HFFc6 (cell line): ENCODE results near the gene DALRD3. TPM values are rescaled to one million over a fixed set of nuclear protein-coding genes. Genes with fewer than 3 reads are reported as not detected.

Experiments
- DNase-seq: peaks from one replicate; pipeline ENCODE4 v3.0.0-alpha.2; 2018
- H3K27ac Mint-ChIP-seq: 2 replicates; pipeline ENCODE4 v1.8.0; 2020; ENCODE audit warnings: mild to moderate bottlenecking, mixed read lengths
- H3K27me3 Mint-ChIP-seq: 2 replicates; pipeline ENCODE4 v1.8.0; 2021; ENCODE audit warnings: mild to moderate bottlenecking, moderate library complexity, mixed read lengths; ENCODE audit not compliant: insufficient read depth
- H3K36me3 Mint-ChIP-seq: 2 replicates; pipeline ENCODE4 v1.8.0; 2021; ENCODE audit warnings: low read depth, mixed read lengths
- H3K4me1 Mint-ChIP-seq: 2 replicates; pipeline ENCODE4 v1.8.0; 2020; ENCODE audit warnings: low read depth, mixed read lengths
- H3K4me3 Mint-ChIP-seq: 2 replicates; pipeline ENCODE4 v1.8.0; 2020; ENCODE audit warnings: mild to moderate bottlenecking, moderate library complexity, mixed read lengths
- H3K9me3 Mint-ChIP-seq: 2 replicates; pipeline ENCODE4 v1.8.0; 2020; ENCODE audit warnings: mild to moderate bottlenecking, mixed read lengths
- total RNA-seq, 6 experiments: library from RNA; stranded (reverse); fragmentation: NEBNext Ultra II Directional; extraction: Animal tissue kit (Norgen Biotek cat#: 25700); gene quantifications; 2 replicates in 1 of 6; 3 replicates in 5 of 6; pipeline ENCODE4 v1.2.3, GENCODE V29; 2021
- TF ChIP-seq, protein P1 (sequence below): fragments of 200-600 bp; sonication (generic); IDR thresholded peaks from 2 replicates; pipeline ENCODE4 v1.5.0; 2021; ENCODE audit warnings: antibody characterized with exemption, mild to moderate bottlenecking

Gene DALRD3
- total RNA-seq, 6 experiments from 2014 or later = 25.3 to 33.9 (median 29.5) TPM

DNA sequence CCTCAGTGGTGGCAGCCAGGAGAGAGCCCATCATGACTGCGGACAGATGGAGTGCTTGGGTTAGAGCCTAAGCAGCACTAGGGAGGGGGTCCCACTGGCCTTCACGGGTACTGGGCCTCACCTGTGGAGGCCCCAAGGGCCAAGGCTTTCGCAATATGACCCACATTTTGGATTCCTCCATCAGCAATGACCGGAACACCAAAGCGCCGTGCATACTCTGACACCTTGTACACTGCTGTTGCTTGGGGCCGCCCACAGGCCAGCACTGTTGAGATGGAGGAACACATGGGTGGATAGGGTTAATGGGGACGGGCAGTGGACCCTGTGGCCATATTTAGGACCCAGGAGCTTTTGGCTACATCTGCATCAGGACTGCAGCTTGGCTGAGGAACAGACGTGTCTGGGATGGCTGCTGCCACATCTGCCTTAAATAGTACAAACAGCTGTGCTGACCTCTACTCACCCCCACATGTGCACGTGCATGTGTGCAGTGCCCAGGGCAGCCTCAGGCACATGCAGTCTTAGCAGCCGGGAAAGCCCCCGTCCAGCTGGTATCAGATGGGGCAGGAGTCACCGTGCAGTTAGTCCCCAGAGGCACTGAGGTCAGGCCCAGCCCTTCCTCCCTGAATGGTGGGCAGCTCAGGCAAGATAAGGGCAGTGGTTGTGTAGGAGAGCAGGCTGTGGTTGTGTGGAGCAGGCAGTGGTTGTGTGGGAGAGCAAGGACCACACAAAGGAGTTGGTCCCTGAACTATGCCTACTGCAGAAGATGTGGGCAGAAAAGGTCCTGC is 6.8 kb upstream of the DALRD3 start:
- H3K9me3 Mint-ChIP-seq = peaks cover 3% of the 10 kb centered on the region; the same call in 1 of the 2 replicates
- peaks cover 64% of the 10 kb centered on the region for H3K36me3 Mint-ChIP-seq
- DNase-seq = no peak
- TF ChIP-seq, protein P1, sequence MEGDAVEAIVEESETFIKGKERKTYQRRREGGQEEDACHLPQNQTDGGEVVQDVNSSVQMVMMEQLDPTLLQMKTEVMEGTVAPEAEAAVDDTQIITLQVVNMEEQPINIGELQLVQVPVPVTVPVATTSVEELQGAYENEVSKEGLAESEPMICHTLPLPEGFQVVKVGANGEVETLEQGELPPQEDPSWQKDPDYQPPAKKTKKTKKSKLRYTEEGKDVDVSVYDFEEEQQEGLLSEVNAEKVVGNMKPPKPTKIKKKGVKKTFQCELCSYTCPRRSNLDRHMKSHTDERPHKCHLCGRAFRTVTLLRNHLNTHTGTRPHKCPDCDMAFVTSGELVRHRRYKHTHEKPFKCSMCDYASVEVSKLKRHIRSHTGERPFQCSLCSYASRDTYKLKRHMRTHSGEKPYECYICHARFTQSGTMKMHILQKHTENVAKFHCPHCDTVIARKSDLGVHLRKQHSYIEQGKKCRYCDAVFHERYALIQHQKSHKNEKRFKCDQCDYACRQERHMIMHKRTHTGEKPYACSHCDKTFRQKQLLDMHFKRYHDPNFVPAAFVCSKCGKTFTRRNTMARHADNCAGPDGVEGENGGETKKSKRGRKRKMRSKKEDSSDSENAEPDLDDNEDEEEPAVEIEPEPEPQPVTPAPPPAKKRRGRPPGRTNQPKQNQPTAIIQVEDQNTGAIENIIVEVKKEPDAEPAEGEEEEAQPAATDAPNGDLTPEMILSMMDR = no peak
- H3K27ac Mint-ChIP-seq = peak overlapping the region; percentile 61
- peaks cover 68% of the 10 kb centered on the region for H3K4me1 Mint-ChIP-seq
- no peak overlapping the region; the same call in 1 of the 2 replicates for H3K4me3 Mint-ChIP-seq
- peaks cover 15% of the 10 kb centered on the region for H3K27me3 Mint-ChIP-seq

DNA sequence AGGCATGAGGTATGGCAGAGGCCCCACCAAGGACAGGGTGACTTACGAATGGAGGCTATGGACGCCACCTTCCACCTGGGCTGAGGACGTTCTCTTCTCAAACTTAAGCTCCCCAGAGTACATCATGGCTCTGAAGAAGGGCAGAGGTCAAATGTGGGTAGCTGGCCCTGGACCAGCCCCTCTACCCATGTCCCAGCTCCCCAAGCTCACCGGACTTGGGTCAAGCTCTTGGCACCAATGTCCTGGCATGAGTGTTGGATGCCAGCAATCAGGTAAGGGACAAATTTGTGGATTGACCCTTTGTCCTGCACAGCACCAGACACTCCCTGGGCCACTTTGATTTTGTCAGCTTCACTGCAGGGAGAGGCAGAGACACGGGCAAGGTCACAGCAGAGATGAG is 6.1 kb upstream of the DALRD3 start:
- no peak overlapping the region; the same call in 1 of the 2 replicates for H3K4me3 Mint-ChIP-seq
- peaks cover 62% of the 10 kb centered on the region for H3K36me3 Mint-ChIP-seq
- TF ChIP-seq, protein P1 = no peak
- peaks cover 71% of the 10 kb centered on the region for H3K4me1 Mint-ChIP-seq
- peaks cover 15% of the 10 kb centered on the region for H3K27me3 Mint-ChIP-seq
- H3K9me3 Mint-ChIP-seq = peaks cover 3% of the 10 kb centered on the region; the same call in 1 of the 2 replicates
- H3K27ac Mint-ChIP-seq = no peak overlapping the region; the same call in 1 of the 2 replicates
- DNase-seq = no peak

DNA sequence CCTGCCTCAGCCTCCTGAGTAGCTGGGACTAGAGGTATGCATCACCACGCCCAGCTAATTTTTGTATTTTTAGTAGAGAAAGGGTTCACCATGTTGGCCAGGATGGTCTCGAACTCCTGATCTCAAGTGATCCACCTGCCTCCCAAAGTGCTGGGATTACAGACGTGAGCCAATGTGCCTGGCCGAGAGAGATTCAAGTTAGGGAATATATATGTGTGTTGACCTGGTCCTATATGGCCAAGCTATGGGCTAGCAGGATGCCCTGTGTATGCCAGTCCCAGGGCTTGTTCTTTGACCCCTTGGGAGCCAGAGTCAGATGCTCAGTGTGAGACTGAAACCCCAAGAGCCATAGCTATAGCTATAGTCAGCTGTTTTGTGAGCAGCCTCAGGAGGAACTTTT is 5.4 kb upstream of the DALRD3 start:
- TF ChIP-seq, protein P1 = no peak
- peaks cover 64% of the 10 kb centered on the region for H3K4me1 Mint-ChIP-seq
- no peak for DNase-seq
- H3K27ac Mint-ChIP-seq = peak overlapping the region; percentile 95
- peaks cover 58% of the 10 kb centered on the region for H3K36me3 Mint-ChIP-seq
- H3K4me3 Mint-ChIP-seq = peak overlapping the region; percentile 94
- H3K9me3 Mint-ChIP-seq = no peaks in the 10 kb centered on the region
- H3K27me3 Mint-ChIP-seq = peaks cover 10% of the 10 kb centered on the region

DNA sequence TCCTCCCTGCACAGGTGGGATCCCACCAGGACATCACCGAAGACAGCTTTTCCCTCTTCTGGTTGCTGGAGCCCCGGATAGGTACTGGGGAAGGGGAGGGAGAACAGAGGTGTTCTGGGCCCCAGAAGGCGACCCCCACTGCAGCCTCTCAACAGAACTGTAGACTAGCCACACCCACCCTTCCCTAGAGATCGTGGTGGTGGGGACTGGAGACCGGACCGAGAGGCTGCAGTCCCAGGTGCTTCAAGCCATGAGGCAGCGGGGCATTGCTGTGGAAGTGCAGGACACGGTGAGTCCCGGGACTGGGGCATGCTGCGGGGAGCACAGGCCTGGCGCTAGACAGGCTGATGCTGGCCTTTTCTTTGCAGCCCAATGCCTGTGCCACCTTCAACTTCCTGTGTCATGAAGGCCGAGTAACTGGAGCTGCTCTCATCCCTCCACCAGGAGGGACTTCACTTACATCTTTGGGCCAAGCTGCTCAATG is 4.3 kb upstream of the DALRD3 start:
- H3K4me1 Mint-ChIP-seq = peaks cover 54% of the 10 kb centered on the region
- no peaks in the 10 kb centered on the region for H3K9me3 Mint-ChIP-seq
- peak overlapping the region; percentile 95 for H3K27ac Mint-ChIP-seq
- peaks cover 10% of the 10 kb centered on the region for H3K27me3 Mint-ChIP-seq
- H3K36me3 Mint-ChIP-seq = peaks cover 48% of the 10 kb centered on the region
- DNase-seq = no peak
- TF ChIP-seq, protein P1 = no peak
- H3K4me3 Mint-ChIP-seq = peak overlapping the region; percentile 94

DNA sequence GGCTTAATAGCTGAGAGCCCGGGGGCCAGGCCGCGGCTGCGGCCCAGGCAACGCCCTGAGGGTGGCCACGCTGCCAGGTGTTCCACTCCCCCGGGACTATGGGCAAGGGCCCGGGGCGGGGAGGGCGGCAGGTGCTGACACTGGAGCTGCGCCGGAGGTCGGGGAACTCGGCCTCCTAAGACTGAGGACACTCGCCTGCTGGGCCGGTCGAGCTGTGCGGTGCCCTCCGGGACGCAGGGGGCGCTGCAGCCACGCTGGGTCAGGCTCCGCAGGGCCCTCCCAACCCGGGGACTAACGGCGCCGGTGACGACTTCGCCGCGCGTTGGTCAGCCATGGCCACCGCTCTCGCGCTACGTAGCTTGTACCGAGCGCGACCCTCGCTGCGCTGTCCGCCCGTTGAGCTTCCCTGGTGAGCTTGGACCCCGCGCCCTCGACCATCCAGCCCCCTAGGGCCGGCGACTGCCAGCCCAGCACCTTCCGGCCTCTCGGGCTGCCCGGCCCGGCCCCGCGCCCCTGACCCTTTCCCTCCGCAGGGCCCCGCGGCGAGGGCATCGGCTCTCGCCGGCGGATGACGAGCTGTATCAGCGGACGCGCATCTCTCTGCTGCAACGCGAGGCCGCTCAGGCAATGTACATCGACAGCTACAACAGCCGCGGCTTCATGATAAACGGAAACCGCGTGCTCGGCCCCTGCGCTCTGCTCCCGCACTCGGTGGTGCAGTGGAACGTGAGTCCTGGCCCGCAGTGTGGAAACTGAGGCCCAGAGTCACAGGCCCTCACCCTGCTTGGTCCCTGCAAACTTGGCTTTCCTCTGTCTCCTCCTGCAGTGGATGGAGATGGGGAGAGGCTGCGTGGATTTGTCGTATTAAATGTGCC is 3.7 kb upstream of the DALRD3 start, which contains the start of gene NDUFAF3:
NDUFAF3 (plus strand) TSS at position 309 of the 875 bp plus-strand sequence; CDS start at position 333, 24 bp downstream.
- peaks cover 8% of the 10 kb centered on the region for H3K27me3 Mint-ChIP-seq
- peaks cover 51% of the 10 kb centered on the region for H3K4me1 Mint-ChIP-seq
- H3K36me3 Mint-ChIP-seq = peaks cover 41% of the 10 kb centered on the region
- H3K4me3 Mint-ChIP-seq = peak within 1 kb of the TSS; percentile 94
- peak within 1 kb of the TSS; percentile 95 for H3K27ac Mint-ChIP-seq
- TF ChIP-seq, protein P1 = peak; percentile 97
- no peaks in the 10 kb centered on the region for H3K9me3 Mint-ChIP-seq
- peak; percentile 91 for DNase-seq
